Fibroblast of lung (primary cell): ENCODE data around the gene MCF2L. TPM values are rescaled to one million over a fixed set of nuclear protein-coding genes. Genes with fewer than 3 reads are reported as not detected.

Experiments used
- DNase-seq, 2 donors: peaks; one replicate each; pipeline versions ENCODE4 v3.0.0 to v3.0.0-alpha.2; 2010; ENCODE audit warnings: low read depth in 2 of 2
- H2AFZ ChIP-seq: 2 replicates; pipeline ENCODE4 v1.5.1; 2012; ENCODE audit warnings: low read length, control low read depth, inconsistent platforms
- H3K27ac ChIP-seq: 2 replicates; pipeline ENCODE4 v1.5.1; 2011; ENCODE audit warnings: low read length, control low read depth; ENCODE audit not compliant: insufficient read depth
- H3K27me3 ChIP-seq: 2 replicates; pipeline ENCODE4 v1.5.1; 2011; ENCODE audit warnings: mild to moderate bottlenecking, low read length; ENCODE audit not compliant: control insufficient read depth, insufficient read depth
- H3K36me3 ChIP-seq: 2 replicates; pipeline ENCODE4 v1.5.1; 2011; ENCODE audit warnings: low read length; ENCODE audit not compliant: control insufficient read depth, insufficient read depth
- H3K4me1 ChIP-seq: 2 replicates; pipeline ENCODE4 v1.5.1; 2011; ENCODE audit warnings: low read length; ENCODE audit not compliant: control insufficient read depth, insufficient read depth; ENCODE audit errors: extremely low read depth
- H3K4me2 ChIP-seq: 2 replicates; pipeline ENCODE4 v1.5.1; 2011; ENCODE audit warnings: low read length, control low read depth; ENCODE audit not compliant: insufficient read depth; ENCODE audit errors: extremely low read depth
- H3K4me3 ChIP-seq, 4 experiments: fragments of 200-600 bp in 1 of 4; sonication (generic) in 1 of 4; replicated peaks in 1 of 4; 2 replicates each; pipeline ENCODE4 v1.5.1; 2011 to 2016; ENCODE audit warnings: low read length in 4 of 4, low read depth in 3 of 4, mild to moderate bottlenecking in 3 of 4, control low read depth in 2 of 4, inconsistent platforms in 1 of 4, mixed read lengths in 1 of 4; ENCODE audit not compliant: insufficient read depth in 1 of 4; ENCODE audit errors: control extremely low read depth in 1 of 4
- H3K79me2 ChIP-seq: 2 replicates; pipeline ENCODE4 v1.5.1; 2012; ENCODE audit warnings: mild to moderate bottlenecking, low read length, inconsistent platforms; ENCODE audit not compliant: control insufficient read depth, insufficient read depth
- H3K9ac ChIP-seq: 2 replicates; pipeline ENCODE4 v1.5.1; 2011; ENCODE audit warnings: mild to moderate bottlenecking, low read length, control low read depth; ENCODE audit not compliant: insufficient read depth
- H3K9me3 ChIP-seq: 2 replicates; pipeline ENCODE4 v1.5.1; 2012; ENCODE audit warnings: low read depth, low read length; ENCODE audit not compliant: control insufficient read depth, insufficient read depth
- H4K20me1 ChIP-seq: 2 replicates; pipeline ENCODE4 v1.5.1; 2011; ENCODE audit warnings: low read length; ENCODE audit not compliant: control insufficient read depth, insufficient read depth; ENCODE audit errors: extremely low read depth
- CTCF ChIP-seq, 2 donors: IDR thresholded peaks in 1 of 2; conservative IDR thresholded peaks in 1 of 2; 1 replicate in 1 of 2; 2 replicates in 1 of 2; pipeline ENCODE4 v1.5.1; 2011 to 2012; ENCODE audit warnings: low read length in 2 of 2, control low read depth in 1 of 2, inconsistent platforms in 1 of 2, low read depth in 1 of 2, mild to moderate bottlenecking in 1 of 2
- EZH2 ChIP-seq: IDR thresholded peaks from 2 replicates; pipeline ENCODE4 v1.5.1; 2012; ENCODE audit warnings: low read length, control low read depth, mild to moderate bottlenecking; ENCODE audit errors: missing control alignments
- polyA plus RNA-seq, 2 donors: library from polyadenylated mRNA; depleted of rRNA in 1 of 2; stranded (reverse) in 1 of 2; unstranded in 1 of 2; fragments of >200 nt; gene quantifications; 2 replicates each; pipeline ENCODE4 v1.2.1, GENCODE V29; 2011 to 2012; ENCODE audit warnings: missing spikeins in 1 of 2
- total RNA-seq: library from RNA; depleted of rRNA; stranded (reverse); fragments of >200 nt; gene quantifications from 2 replicates; pipeline ENCODE4 v1.2.1, GENCODE V29; 2014

MCF2L gene
- total and polyA plus RNA-seq, 2 donors (not counting 1 experiment from before 2014, with no cell fraction given) = 0.18 to 3.3 TPM

GRCh38 chr13:113008851-113009250 is 39.8 kb downstream of the MCF2L start:
- no peak overlapping the region for H3K4me3 ChIP-seq
- H3K27ac ChIP-seq = no peak overlapping the region
- DNase-seq = no peak
- no peak overlapping the region for H2AFZ ChIP-seq
- no peaks in the 10 kb centered on the region for H4K20me1 ChIP-seq
- no peak overlapping the region for H3K4me2 ChIP-seq
- no peaks in the 10 kb centered on the region for H3K9me3 ChIP-seq
- no peaks in the 10 kb centered on the region for H3K4me1 ChIP-seq
- TF ChIP-seq CTCF (conservative IDR thresholded peaks at IDR 0.05 in 1 of 2, IDR thresholded peaks at IDR 0.05 in 1 of 2; ENCODE audit: low read depth in 1 of 2, low read length in 2 of 2) (no peak), EZH2 (no peak)
- H3K9ac ChIP-seq = no peak overlapping the region
- no peaks in the 10 kb centered on the region for H3K79me2 ChIP-seq
- H3K36me3 ChIP-seq = no peaks in the 10 kb centered on the region
- H3K27me3 ChIP-seq = no peaks in the 10 kb centered on the region

- no peaks in the 10 kb centered on the region for H4K20me1 ChIP-seq
- H3K79me2 ChIP-seq = no peaks in the 10 kb centered on the region
- H2AFZ ChIP-seq = no peak overlapping the region
- H3K4me1 ChIP-seq = no peaks in the 10 kb centered on the region
- no peak for DNase-seq
- no peak overlapping the region for H3K4me3 ChIP-seq
- no peak overlapping the region for H3K27ac ChIP-seq
- TF ChIP-seq EZH2 (no peak), CTCF (conservative IDR thresholded peaks at IDR 0.05 in 1 of 2, IDR thresholded peaks at IDR 0.05 in 1 of 2; ENCODE audit: low read depth in 1 of 2, low read length in 2 of 2) (no peak)
- H3K36me3 ChIP-seq = no peaks in the 10 kb centered on the region
- no peaks in the 10 kb centered on the region for H3K27me3 ChIP-seq
- no peaks in the 10 kb centered on the region for H3K9me3 ChIP-seq
- H3K9ac ChIP-seq = no peak overlapping the region
- H3K4me2 ChIP-seq = no peak overlapping the region
Observed at GRCh38 chr13:113009743-113010509, 40.9 kb downstream of the MCF2L start.

GRCh38 chr13:113010510-113010865 is 41.5 kb downstream of the MCF2L start:
- DNase-seq = no peak
- Histone ChIP-seq H3K79me2 (no peaks in the 10 kb centered on the region), H3K36me3 (no peaks in the 10 kb centered on the region), H2AFZ (no peak overlapping the region), H3K27ac (no peak overlapping the region), H3K4me3 (no peak overlapping the region), H4K20me1 (no peaks in the 10 kb centered on the region), H3K4me1 (no peaks in the 10 kb centered on the region), H3K9me3 (no peaks in the 10 kb centered on the region), H3K4me2 (no peak overlapping the region), H3K9ac (no peak overlapping the region), H3K27me3 (no peaks in the 10 kb centered on the region)
- no peak for TF ChIP-seq CTCF (conservative IDR thresholded peaks at IDR 0.05 in 1 of 2, IDR thresholded peaks at IDR 0.05 in 1 of 2; ENCODE audit: low read depth in 1 of 2, low read length in 2 of 2)
- TF ChIP-seq EZH2 = no peak
